GM21367 (cell line): ENCODE measurements around the gene FAT1.

ENCODE experiments used
- ATAC-seq: cut with Tn5 transposase; IDR thresholded peaks from one replicate; pipeline ENCODE4 v1.9.1; 2021; ENCODE audit not compliant: unreplicated experiment

The FAT1 gene

DNA sequence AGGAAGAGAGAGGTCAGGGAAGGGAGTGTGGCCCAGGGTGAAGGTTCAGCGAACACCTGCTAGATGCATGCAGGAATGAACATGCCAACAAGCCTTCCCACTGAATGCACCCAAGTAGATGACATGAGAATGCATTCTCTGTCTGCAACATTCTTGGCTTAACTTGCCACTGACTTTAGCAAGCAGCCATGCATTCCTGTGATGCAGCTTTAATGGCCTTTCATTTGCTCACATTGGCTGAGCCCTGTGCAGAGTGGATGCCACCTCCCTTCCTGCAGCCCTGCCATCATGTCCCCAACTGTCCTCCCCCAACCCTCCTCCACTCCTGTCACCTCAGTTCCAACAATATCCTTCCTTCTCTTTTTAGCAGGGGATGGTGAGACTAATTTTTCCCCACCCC, 143.0 kb downstream of the FAT1 start:
- no peak for ATAC-seq

- no peak for ATAC-seq
Observed at GRCh38 chr4:186570193-186570996, 153.3 kb downstream of the FAT1 start.

- no peak for ATAC-seq
Observed at GRCh38 chr4:186569533-186570192, 154.0 kb downstream of the FAT1 start.

DNA sequence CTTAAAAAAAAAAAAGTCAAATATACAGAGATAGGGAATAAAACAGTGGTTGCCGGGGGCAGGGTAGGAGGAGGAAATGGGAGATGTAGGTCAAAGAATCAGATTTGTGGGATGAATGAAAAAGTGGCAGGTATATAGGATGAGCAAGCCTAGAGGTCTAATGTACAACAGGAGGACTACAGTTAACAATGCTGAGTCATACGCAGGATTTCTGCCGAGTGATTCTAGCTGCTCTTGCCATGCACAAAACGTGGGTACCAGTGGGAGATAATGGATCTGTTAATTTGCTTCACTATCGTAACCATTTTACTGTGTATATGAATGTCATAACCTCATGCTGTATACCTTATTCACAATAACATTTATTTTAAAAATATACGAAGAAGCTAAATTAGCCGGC, 157.6 kb downstream of the FAT1 start:
- ATAC-seq: no peak

DNA sequence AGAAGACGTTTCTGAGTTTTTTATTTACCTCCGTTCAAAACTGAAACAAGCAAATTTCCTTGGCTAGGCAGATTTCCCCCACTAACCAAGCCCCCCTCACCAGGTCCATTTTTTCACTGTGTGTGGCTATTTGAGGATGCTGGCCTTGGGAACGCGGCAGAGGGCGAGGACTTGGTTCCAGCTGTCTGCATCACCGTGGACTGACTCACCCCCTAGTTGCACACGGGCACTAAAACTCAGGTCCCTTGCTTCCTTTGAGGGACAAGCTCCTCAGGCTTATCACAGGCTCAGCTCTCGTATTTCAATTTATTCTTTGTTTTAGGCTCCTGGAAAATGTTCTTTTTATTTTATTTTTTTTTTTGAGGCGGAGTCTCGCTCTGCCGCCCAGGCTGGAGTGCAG, 159.9 kb downstream of the FAT1 start:
- ATAC-seq: no peak

DNA sequence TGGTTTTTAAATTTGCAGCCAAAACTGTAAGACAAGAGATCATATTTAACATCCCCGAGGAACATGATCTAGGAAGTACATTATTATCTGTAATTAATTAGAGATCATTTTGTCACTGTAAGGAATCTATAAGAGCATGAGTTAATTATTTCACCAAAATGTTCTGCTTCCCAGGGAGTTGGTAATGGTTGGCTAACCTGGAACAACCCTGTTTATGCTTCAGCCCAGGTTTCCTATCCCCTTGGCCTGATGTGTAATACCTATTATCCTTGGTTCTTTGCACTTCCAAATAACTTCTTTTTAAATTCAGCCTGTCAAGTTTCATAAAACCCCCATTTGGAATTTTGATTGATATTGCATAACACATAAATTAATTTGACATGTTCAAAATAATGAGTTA, 161.9 kb downstream of the FAT1 start:
- ATAC-seq: no peak

DNA sequence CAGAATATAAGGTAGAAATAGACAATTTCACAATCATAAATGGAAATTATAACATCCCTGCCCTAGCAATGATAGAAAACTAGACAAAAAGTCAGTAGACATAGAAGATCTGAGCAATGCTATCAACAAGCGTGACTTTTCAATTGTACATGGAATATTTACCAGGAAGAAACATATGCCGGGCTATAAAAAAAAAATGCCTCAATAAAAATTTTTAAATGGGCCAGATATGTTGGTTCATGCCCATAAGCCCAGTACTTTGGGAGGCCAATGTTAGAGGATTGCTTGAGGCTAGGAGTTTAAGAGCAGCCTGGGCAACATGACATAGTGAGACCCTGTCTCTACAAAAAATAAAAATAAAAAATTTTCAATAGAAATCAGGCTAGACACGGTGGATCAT, 163.0 kb downstream of the FAT1 start:
- no peak for ATAC-seq

DNA sequence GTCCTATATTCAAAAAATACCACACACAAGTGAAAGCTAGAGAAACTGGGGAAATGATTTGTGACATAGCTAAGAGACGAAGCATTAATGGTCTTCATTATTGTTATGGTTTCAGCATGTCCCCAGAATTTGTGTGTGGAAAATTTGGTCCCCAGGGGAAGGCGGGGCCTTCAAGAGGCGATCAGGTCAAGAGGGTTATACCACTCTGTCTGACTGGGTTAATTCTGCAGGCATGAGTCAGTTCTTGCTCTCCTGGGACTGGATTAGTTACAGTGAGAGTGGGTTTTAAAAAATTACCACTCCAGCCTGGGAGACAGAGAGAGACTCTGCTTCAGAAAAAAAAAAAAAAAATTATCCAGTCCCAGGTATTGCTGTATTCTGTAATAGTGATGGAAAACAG, 166.2 kb downstream of the FAT1 start:
- ATAC-seq: no peak

DNA sequence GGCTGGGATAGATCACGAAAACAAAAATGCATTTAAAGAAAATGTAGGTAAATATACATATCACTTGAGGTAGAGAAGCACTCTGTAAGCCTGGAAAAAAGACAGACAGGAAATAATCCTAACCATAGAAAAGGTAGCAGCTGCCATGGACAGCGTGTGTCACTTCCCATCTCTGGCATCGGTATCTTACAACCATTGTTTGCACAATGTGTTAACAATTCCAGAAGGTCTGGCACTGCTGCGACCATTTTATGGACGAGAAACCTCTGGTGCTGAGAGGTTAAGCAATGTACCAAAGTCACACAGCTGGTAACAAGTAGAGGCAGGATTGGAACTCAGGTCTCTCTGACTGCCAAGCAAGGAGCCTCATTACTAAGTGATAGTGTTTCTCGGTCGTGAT, 166.6 kb downstream of the FAT1 start:
- no peak for ATAC-seq

GRCh38 chr4:186554914-186555827, 168.5 kb downstream of the FAT1 start, which contains the start of gene MTNR1A:
Gene MTNR1A, minus strand, starts transcription at chr4:186555567. Its CDS starts 202 bp downstream, at chr4:186555365.
- ATAC-seq: no peak

DNA sequence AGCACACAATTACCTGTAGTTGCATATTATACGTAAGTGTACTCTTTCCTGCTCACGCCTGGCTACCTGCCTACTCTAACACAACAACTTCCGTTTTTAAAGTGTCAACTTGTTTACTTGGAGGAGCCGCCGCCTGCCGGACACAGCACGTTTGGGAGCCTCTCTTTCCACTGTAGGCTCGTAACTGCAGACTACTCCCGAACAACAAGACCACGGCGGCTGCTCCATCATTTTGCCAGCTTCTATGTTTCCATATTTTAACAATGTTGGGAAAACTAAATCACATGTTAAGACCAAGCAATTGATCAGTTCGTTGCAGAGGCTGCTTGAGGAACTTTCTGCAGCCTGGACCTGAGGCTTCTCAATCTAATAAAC, 169.1 kb downstream of the FAT1 start:
- no peak for ATAC-seq

GRCh38 chr4:186553717-186554116, 169.9 kb downstream of the FAT1 start:
- ATAC-seq: no peak

DNA sequence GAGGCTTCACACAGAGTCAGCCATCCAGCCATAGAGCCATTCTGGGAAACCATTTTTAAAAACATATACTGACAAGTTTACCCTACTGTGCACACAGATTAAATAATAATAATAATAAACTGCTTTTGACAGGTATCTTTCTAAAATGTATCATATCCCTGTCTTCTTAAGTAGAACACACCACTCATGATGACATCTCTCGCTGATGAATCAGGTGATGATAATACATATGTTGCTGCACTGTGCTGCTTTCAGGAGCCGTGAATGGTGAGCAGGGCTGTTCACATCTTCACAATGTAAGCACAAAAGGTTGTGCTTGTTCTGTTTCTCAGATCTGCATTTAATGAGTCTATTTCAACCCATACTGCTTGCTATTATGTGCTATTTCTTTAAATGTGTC, 171.8 kb downstream of the FAT1 start:
- no peak for ATAC-seq

GRCh38 chr4:186545436-186545835, 178.2 kb downstream of the FAT1 start:
- no peak for ATAC-seq

DNA sequence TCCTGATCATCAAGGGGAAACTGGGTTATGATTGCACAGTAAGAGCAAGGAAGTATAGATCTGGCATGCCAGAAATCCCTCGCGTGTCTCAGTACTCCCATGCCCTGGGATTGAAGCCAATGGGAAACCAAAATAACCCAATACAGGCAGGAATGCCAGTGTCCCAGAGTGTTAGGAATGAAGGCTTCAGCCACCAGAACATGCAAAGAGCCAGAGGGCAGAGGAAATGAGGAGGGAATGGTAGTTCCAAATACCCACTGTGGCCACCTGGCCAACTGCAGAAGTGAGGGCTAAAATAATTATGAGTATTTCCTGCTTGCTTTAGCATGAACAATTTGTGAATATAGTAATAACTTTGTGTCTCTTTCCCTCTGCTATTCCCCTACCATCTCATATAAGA, 180.4 kb downstream of the FAT1 start:
- no peak for ATAC-seq

- no peak for ATAC-seq
Observed at GRCh38 chr4:186541801-186542200, 181.9 kb downstream of the FAT1 start.

GRCh38 chr4:186537843-186538521, 185.7 kb downstream of the FAT1 start:
- no peak for ATAC-seq
